Muscle layer of duodenum (tissue), 2 donors: Measurements from ENCODE around the gene RAPSN.
A peak's percentile ranks its signal among the peaks of the same experiment; 100 is the strongest.

Experiments
- H3K27ac ChIP-seq: one replicate; pipeline ENCODE4 v1.7.0; 2013; ENCODE audit warnings: mild to moderate bottlenecking, low read length
- H3K27me3 ChIP-seq: one replicate; pipeline ENCODE4 v1.7.0; 2013; ENCODE audit warnings: low read depth, mild to moderate bottlenecking, control low read depth, low read length
- H3K36me3 ChIP-seq, 2 donors: one replicate each; pipeline ENCODE4 v1.7.0; 2013; ENCODE audit warnings: low read length in 2 of 2, control low read depth in 1 of 2, mild to moderate bottlenecking in 1 of 2; ENCODE audit not compliant: insufficient read depth in 2 of 2, control insufficient read depth in 1 of 2
- H3K4me1 ChIP-seq, 2 donors: one replicate each; pipeline ENCODE4 v1.7.0; 2013; ENCODE audit warnings: low read length in 2 of 2, mild to moderate bottlenecking in 2 of 2, control low read depth in 1 of 2, moderate library complexity in 1 of 2; ENCODE audit not compliant: insufficient read depth in 2 of 2, control insufficient read depth in 1 of 2
- H3K4me3 ChIP-seq, 2 donors: one replicate each; pipeline ENCODE4 v1.7.0; 2013; ENCODE audit warnings: low read length in 2 of 2, low read depth in 1 of 2, mild to moderate bottlenecking in 1 of 2
- H3K9me3 ChIP-seq, 2 donors: one replicate each; pipeline ENCODE4 v1.7.0; 2013; ENCODE audit warnings: low read length in 2 of 2, control low read depth in 1 of 2, mild to moderate bottlenecking in 1 of 2; ENCODE audit not compliant: control insufficient read depth in 1 of 2
- donor health status: healthy.

RAPSN gene

GRCh38 chr11:47431356-47432083 lies 17.4 kb downstream of the RAPSN start:
- H3K4me3 ChIP-seq: no peak overlapping the region
- peaks cover 0 to 4% of the 10 kb centered on the region in 2 donors for H3K4me1 ChIP-seq
- no peaks in the 10 kb centered on the region for H3K9me3 ChIP-seq
- H3K27ac ChIP-seq: no peak overlapping the region
- no peaks in the 10 kb centered on the region for H3K36me3 ChIP-seq
- H3K27me3 ChIP-seq: no peaks in the 10 kb centered on the region

GRCh38 chr11:47430524-47430923 lies 18.4 kb downstream of the RAPSN start:
- H3K9me3 ChIP-seq: no peaks in the 10 kb centered on the region
- peaks cover under 1 to 6% of the 10 kb centered on the region in 2 donors for H3K4me1 ChIP-seq
- no peaks in the 10 kb centered on the region for H3K36me3 ChIP-seq
- no peak overlapping the region for H3K27ac ChIP-seq
- H3K4me3 ChIP-seq: no peak overlapping the region
- no peaks in the 10 kb centered on the region for H3K27me3 ChIP-seq

- peak within 1 kb of the TSS; percentile 85 to 87 for H3K4me3 ChIP-seq
- peaks cover 6 to 16% of the 10 kb centered on the region in 2 donors for H3K4me1 ChIP-seq
- H3K27me3 ChIP-seq: no peaks in the 10 kb centered on the region
- peak within 1 kb of the TSS; percentile 94 for H3K27ac ChIP-seq
- no peaks in the 10 kb centered on the region for H3K9me3 ChIP-seq
- peaks cover 21 to 36% of the 10 kb centered on the region in 2 donors for H3K36me3 ChIP-seq
Observed at GRCh38 chr11:47426062-47426956, 22.6 kb downstream of the RAPSN start, which contains the start of gene PSMC3. Gene PSMC3 (minus strand): TSS chr11:47426439. CDS start chr11:47426279, 160 bp downstream.

GRCh38 chr11:47425611-47426010 lies 23.3 kb downstream of the RAPSN start:
- peaks cover 26 to 43% of the 10 kb centered on the region in 2 donors for H3K36me3 ChIP-seq
- H3K27ac ChIP-seq: peak overlapping the region; percentile 94
- H3K27me3 ChIP-seq: no peaks in the 10 kb centered on the region

GRCh38 chr11:47418454-47419259 lies 30.3 kb downstream of the RAPSN start:
- Histone ChIP-seq H3K27ac (no peak overlapping the region), H3K9me3 (no peaks in the 10 kb centered on the region), H3K27me3 (no peaks in the 10 kb centered on the region), H3K36me3 (peaks cover 46 to 83% of the 10 kb centered on the region in 2 donors), H3K4me3 (no peak overlapping the region), H3K4me1 (peaks cover 0 to 29% of the 10 kb centered on the region in 2 donors)

More at GRCh38 chr11:47425611-47426010, 23.3 kb downstream of the RAPSN start:
- peak overlapping the region; percentile 85 to 87 for H3K4me3 ChIP-seq
- peaks cover 6 to 16% of the 10 kb centered on the region in 2 donors for H3K4me1 ChIP-seq
- H3K9me3 ChIP-seq: no peaks in the 10 kb centered on the region

- H3K4me3 ChIP-seq: no peak overlapping the region
- peaks cover 48 to 79% of the 10 kb centered on the region in 2 donors for H3K36me3 ChIP-seq
- H3K27ac ChIP-seq: no peak overlapping the region
- peaks cover 0 to 33% of the 10 kb centered on the region in 2 donors for H3K4me1 ChIP-seq
- no peaks in the 10 kb centered on the region for H3K27me3 ChIP-seq
- H3K9me3 ChIP-seq: no peaks in the 10 kb centered on the region
Observed at GRCh38 chr11:47417712-47418111, 31.2 kb downstream of the RAPSN start.

- H3K9me3 ChIP-seq: no peaks in the 10 kb centered on the region
- peak overlapping the region in 1 of 2 donors; percentile 32 for H3K4me3 ChIP-seq
- H3K36me3 ChIP-seq: peaks cover 41 to 73% of the 10 kb centered on the region in 2 donors
- H3K27ac ChIP-seq: peak overlapping the region; percentile 45
- H3K4me1 ChIP-seq: peaks cover 0 to 35% of the 10 kb centered on the region in 2 donors
- no peaks in the 10 kb centered on the region for H3K27me3 ChIP-seq
Observed at GRCh38 chr11:47415949-47416472, 32.9 kb downstream of the RAPSN start.

GRCh38 chr11:47415091-47415854 lies 33.7 kb downstream of the RAPSN start:
- peak overlapping the region in 1 of 2 donors; percentile 32 for H3K4me3 ChIP-seq
- H3K9me3 ChIP-seq: no peaks in the 10 kb centered on the region
- H3K4me1 ChIP-seq: peaks cover 0 to 43% of the 10 kb centered on the region in 2 donors
- peak overlapping the region; percentile 45 for H3K27ac ChIP-seq
- no peaks in the 10 kb centered on the region for H3K27me3 ChIP-seq
- H3K36me3 ChIP-seq: peaks cover 40 to 73% of the 10 kb centered on the region in 2 donors

GRCh38 chr11:47414685-47415070 lies 34.3 kb downstream of the RAPSN start:
- H3K9me3 ChIP-seq: no peaks in the 10 kb centered on the region
- no peak overlapping the region for H3K4me3 ChIP-seq
- H3K27me3 ChIP-seq: no peaks in the 10 kb centered on the region
- H3K27ac ChIP-seq: no peak overlapping the region
- peaks cover 35 to 68% of the 10 kb centered on the region in 2 donors for H3K36me3 ChIP-seq
- H3K4me1 ChIP-seq: peaks cover 0 to 49% of the 10 kb centered on the region in 2 donors
